K562 (cell line): ENCODE data around the gene KCNT1. TPM values are rescaled to one million over a fixed set of nuclear protein-coding genes. Genes with fewer than 3 reads are reported as not detected.

ENCODE experiments used
- GTF3C2 ChIP-seq: IDR thresholded peaks from 3 replicates; pipeline ENCODE4 v1.6.1; 2011; ENCODE audit warnings: borderline replicate concordance, mild to moderate bottlenecking, moderate library complexity; ENCODE audit not compliant: insufficient read length; ENCODE audit errors: extremely low read depth
- U2AF2 ChIP-seq: fragments of 200-400 bp; formaldehyde crosslinking; optimal IDR thresholded peaks from 2 replicates; pipeline ENCODE3; 2017; ENCODE audit warnings: low read depth, mild to moderate bottlenecking, low read length
- ZBTB11 ChIP-seq, 3 experiments: fragments of 200-800 bp in 1 of 3; fragments of 250-450 bp in 1 of 3; fragments of 450-650 bp in 1 of 3; sonication (Bioruptor Pico) in 1 of 3; sonication (Bioruptor generic) in 1 of 3; formaldehyde crosslinking in 1 of 3; IDR thresholded peaks; 2 replicates each; pipeline versions ENCODE4 v1.6.1 to v1.8.0; 2016 to 2022; ENCODE audit warnings: mild to moderate bottlenecking in 2 of 3, missing genetic modification characterization in 2 of 3, missing compliant biosample characterization in 1 of 3, moderate library complexity in 1 of 3
- ZNF584 ChIP-seq: fragments of 200-800 bp; sonication (Bioruptor generic); IDR thresholded peaks from 2 replicates; pipeline ENCODE4 v1.6.1; 2016; ENCODE audit warnings: low read depth, mild to moderate bottlenecking, missing genetic modification characterization, missing compliant biosample characterization
- polyA plus RNA-seq, 8 experiments: library from polyadenylated mRNA; depleted of rRNA in 4 of 8; stranded (reverse) in 5 of 8; unstranded in 3 of 8; fragments of >200 nt; fragmentation: Nextera tagmentation in 2 of 8; fragmentation: Illumina TruSeq in 1 of 8; extraction: Ambion mirVana in 2 of 8; extraction: Trizol in 1 of 8; gene quantifications; 2 replicates each; pipeline versions ENCODE4 v1.2.1 to v1.2.3, GENCODE V29; 2011 to 2014; ENCODE audit warnings: inconsistent platforms in 1 of 8, missing spikeins in 1 of 8
- total RNA-seq, 7 experiments: library from RNA; depleted of rRNA in 6 of 7; stranded (reverse); fragments of >200 nt in 6 of 7; fragmentation: Illumina TruSeq in 2 of 7; extraction: Trizol in 2 of 7; gene quantifications; 2 replicates each; pipeline versions ENCODE4 v1.2.1 to v1.2.3, GENCODE V29; 2011 to 2021; ENCODE audit warnings: low replicate concordance in 1 of 7

Gene KCNT1
- total and polyA plus RNA-seq, 9 of the 15 experiments (the other 6 are each of a cell fraction or from before 2014, with no cell fraction given): 0.05 TPM; not detected in 8

- TF ChIP-seq GTF3C2 (no peak), ZBTB11 (CRISPR knock-in tag; IDR thresholded peaks at IDR 0.05) (no peak), U2AF2 (no peak), ZNF584 (CRISPR knock-in tag) (no peak)
Observed at GRCh38 chr9:135820661-135821060, 118.7 kb downstream of the KCNT1 start (continued).
